Natural killer cell (primary cell): ENCODE data around the gene LONRF3. TPM values are rescaled to one million over a fixed set of nuclear protein-coding genes. Genes with fewer than 3 reads are reported as not detected.

Source experiments
- ATAC-seq, 3 donors: fragments of 150-1000 bp in 2 of 3; fragments of 200-7000 bp in 1 of 3; cut with Tn5 transposase; 1 replicate in 1 of 3; 2 replicates in 2 of 3; pipeline ENCODE4 v1.10.0; 2021; ENCODE audit warnings: mild to moderate bottlenecking in 2 of 3, moderate library complexity in 2 of 3
- DNase-seq, 2 donors: peaks; one replicate each; pipeline versions ENCODE4 v3.0.0 to v3.0.0-alpha.2; 2013 to 2021; ENCODE audit warnings: mixed read lengths in 1 of 2
- H3K27ac ChIP-seq: one replicate; pipeline ENCODE4 v1.5.1; 2013; ENCODE audit warnings: mild to moderate bottlenecking, low read length
- H3K27me3 ChIP-seq: one replicate; pipeline ENCODE4 v1.6.1; 2013; ENCODE audit warnings: low read length; ENCODE audit not compliant: control insufficient read depth, insufficient read depth
- H3K36me3 ChIP-seq: one replicate; pipeline ENCODE4 v1.6.1; 2013; ENCODE audit warnings: low read length; ENCODE audit not compliant: control insufficient read depth, insufficient read depth
- H3K4me1 ChIP-seq: one replicate; pipeline ENCODE4 v1.6.1; 2013; ENCODE audit warnings: low read length; ENCODE audit not compliant: control insufficient read depth, insufficient read depth
- H3K4me3 ChIP-seq: one replicate; pipeline ENCODE4 v1.5.1; 2013; ENCODE audit warnings: low read length
- H3K9me3 ChIP-seq: one replicate; pipeline ENCODE4 v1.6.1; 2013; ENCODE audit warnings: low read length; ENCODE audit not compliant: control insufficient read depth, insufficient read depth
- H3K27ac Mint-ChIP-seq, 2 donors: one replicate each; pipeline ENCODE4 v1.8.0; 2022; ENCODE audit warnings: mild to moderate bottlenecking in 2 of 2, mixed read lengths in 2 of 2, moderate library complexity in 1 of 2
- H3K27me3 Mint-ChIP-seq, 2 donors: one replicate each; pipeline ENCODE4 v1.8.0; 2022; ENCODE audit warnings: low read depth in 2 of 2, mixed read lengths in 2 of 2
- H3K36me3 Mint-ChIP-seq: one replicate; pipeline ENCODE4 v1.8.0; 2022; ENCODE audit warnings: mixed read lengths
- H3K4me1 Mint-ChIP-seq, 2 donors: one replicate each; pipeline ENCODE4 v1.8.0; 2022; ENCODE audit warnings: mixed read lengths in 2 of 2
- H3K4me3 Mint-ChIP-seq: one replicate; pipeline ENCODE4 v1.8.0; 2022; ENCODE audit warnings: mild to moderate bottlenecking, moderate library complexity, mixed read lengths
- H3K9me3 Mint-ChIP-seq, 2 donors: one replicate each; pipeline ENCODE4 v1.8.0; 2022; ENCODE audit warnings: mixed read lengths in 2 of 2
- WGBS: methylation state at CpG from one replicate; pipeline ENCODE4 v1.1.7; 2013; ENCODE audit warnings: missing lambda C conversion rate; ENCODE audit not compliant: insufficient coverage; 5-methylcytosine and 5-hydroxymethylcytosine counted together
- intact Hi-C: fragments of 100-400 bp; cut with micrococcal nuclease; formaldehyde crosslinking; loops from one replicate; pipeline ENCODE4 v1.14.2; 2022
- total RNA-seq, 4 donors: library from RNA; stranded (reverse); fragments of 120-200 nt in 1 of 4; gene quantifications; one replicate each; pipeline versions ENCODE4 v1.2.3 to v1.2.4, GENCODE V29; 2013 to 2022
- TF ChIP-seq, protein P1 (sequence below): fragments of 200-600 bp; IDR thresholded peaks from one replicate; pipeline ENCODE4 v1.8.0; 2022; ENCODE audit warnings: antibody characterized with exemption

Gene LONRF3
- total RNA-seq, 3 donors from 2014 or later (not counting 1 experiment from before 2014, with no cell fraction given): 13.4 to 21.2 (median 17.4) TPM

DNA sequence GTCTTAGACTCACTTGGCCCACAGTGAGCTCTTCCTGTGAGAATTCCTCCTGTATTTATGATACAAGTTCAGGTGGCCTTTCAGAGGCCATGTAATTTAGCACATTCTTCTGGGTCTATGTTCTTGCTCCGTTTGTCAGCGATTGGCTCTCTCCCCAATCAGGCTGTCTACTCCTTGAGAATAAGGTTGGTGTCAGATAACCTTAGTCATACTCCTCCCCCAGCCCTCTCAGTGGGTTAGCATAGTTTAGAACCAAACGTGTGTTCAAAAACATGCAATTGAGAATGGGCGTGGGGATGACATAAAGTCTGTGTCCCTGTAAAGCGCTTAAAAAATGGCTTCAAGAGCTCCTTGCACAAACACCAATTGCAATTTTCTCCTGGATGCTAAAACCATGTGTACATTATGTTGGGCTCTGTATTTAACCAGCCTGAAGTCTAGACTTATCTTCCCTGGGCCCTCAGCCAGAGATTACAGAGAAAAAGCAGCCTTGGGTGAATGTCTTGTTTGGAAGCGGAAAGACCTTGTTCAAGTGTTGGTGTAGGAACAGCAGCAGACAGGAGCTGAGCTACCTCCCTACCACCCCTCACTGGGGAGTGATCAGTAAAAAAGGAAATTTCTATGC is 88.4 kb downstream of the LONRF3 start:
- DNase-seq (no peak), ATAC-seq (no peak)
- H3K27ac Mint-ChIP-seq: no peak overlapping the region
- no peaks in the 10 kb centered on the region for H3K4me1 ChIP-seq
- H3K9me3 Mint-ChIP-seq: no peaks in the 10 kb centered on the region
- no peak overlapping the region for H3K27ac ChIP-seq
- intact Hi-C loops: no loop called here
- H3K36me3 ChIP-seq: no peaks in the 10 kb centered on the region
- H3K4me3 Mint-ChIP-seq: no peak overlapping the region
- TF ChIP-seq, protein P1, sequence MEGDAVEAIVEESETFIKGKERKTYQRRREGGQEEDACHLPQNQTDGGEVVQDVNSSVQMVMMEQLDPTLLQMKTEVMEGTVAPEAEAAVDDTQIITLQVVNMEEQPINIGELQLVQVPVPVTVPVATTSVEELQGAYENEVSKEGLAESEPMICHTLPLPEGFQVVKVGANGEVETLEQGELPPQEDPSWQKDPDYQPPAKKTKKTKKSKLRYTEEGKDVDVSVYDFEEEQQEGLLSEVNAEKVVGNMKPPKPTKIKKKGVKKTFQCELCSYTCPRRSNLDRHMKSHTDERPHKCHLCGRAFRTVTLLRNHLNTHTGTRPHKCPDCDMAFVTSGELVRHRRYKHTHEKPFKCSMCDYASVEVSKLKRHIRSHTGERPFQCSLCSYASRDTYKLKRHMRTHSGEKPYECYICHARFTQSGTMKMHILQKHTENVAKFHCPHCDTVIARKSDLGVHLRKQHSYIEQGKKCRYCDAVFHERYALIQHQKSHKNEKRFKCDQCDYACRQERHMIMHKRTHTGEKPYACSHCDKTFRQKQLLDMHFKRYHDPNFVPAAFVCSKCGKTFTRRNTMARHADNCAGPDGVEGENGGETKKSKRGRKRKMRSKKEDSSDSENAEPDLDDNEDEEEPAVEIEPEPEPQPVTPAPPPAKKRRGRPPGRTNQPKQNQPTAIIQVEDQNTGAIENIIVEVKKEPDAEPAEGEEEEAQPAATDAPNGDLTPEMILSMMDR: no peak
- H3K36me3 Mint-ChIP-seq: no peaks in the 10 kb centered on the region
- WGBS: 85% methylated on average over 5 of the region's 6 CpGs
- H3K9me3 ChIP-seq: no peaks in the 10 kb centered on the region
- H3K4me3 ChIP-seq: no peak overlapping the region
- no peaks in the 10 kb centered on the region for H3K4me1 Mint-ChIP-seq
- peaks cover 2 to 20% of the 10 kb centered on the region in 2 donors for H3K27me3 Mint-ChIP-seq
- no peaks in the 10 kb centered on the region for H3K27me3 ChIP-seq

DNA sequence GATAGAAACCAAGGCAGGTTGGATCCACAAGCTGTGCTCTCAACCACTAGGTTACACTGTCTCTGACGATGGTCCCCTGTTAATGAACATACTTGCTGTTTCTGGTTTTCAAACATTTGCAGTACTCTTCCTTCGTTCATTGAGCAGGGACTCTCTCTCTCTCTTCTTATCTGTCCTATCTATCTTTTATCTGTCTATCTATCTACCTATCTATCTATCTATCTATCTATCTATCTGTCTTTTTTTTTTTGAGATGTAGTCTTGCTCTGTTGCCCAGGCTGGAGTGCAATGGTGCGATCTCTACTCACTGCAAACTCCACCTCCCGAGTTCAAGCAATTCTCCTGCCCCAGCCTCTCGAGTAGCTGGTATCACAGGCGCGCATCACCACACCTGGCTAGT is 89.0 kb downstream of the LONRF3 start:
- Histone ChIP-seq H3K4me3 (no peak overlapping the region), H3K9me3 (no peaks in the 10 kb centered on the region), H3K36me3 (no peaks in the 10 kb centered on the region), H3K4me1 (no peaks in the 10 kb centered on the region), H3K27ac (no peak overlapping the region), H3K27me3 (no peaks in the 10 kb centered on the region)
- no peak for DNase-seq
- no peak for ATAC-seq
- no peaks in the 10 kb centered on the region for H3K9me3 Mint-ChIP-seq
- intact Hi-C loops: no loop called here
- H3K4me3 Mint-ChIP-seq: no peak overlapping the region
- 94% methylated on average over 6 of the region's 7 CpGs for WGBS
- no peak overlapping the region for H3K27ac Mint-ChIP-seq
- TF ChIP-seq, protein P1: no peak
- no peaks in the 10 kb centered on the region for H3K36me3 Mint-ChIP-seq
- H3K27me3 Mint-ChIP-seq: peaks cover 2 to 20% of the 10 kb centered on the region in 2 donors
- no peaks in the 10 kb centered on the region for H3K4me1 Mint-ChIP-seq

DNA sequence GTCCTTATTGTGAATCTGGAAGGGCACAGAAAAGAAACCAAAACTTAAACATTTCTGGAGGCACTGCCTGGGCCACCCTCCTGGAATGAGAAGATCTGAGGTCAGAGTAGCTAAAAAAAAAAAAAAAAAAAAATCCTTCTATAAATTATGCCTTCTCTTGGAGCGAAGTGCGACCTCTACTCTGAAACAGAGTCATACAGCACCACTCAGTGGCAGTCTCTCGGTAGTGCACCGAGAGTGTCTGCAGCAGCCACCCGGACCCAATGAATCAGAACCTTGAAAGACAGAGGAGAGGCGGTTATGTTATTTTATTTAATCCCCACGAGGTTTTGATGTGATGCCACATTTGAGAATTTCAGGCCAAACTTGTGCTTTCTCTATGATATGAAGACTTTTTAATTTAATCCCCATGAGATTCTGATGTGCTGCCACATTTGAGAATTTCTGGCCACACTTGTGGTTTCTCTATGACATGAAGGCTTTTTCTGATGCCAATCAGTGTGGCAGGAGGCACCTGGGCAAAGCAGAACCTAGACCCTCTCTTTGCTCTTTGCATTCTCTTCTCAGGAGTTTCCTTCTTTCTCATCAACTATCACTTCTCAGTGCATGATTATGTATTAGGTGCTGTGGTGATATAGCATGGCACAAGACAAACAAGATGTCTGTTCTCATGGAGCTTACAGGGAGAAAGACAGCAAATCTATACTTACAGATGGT is 92.8 kb downstream of the LONRF3 start:
- DNase-seq (peak in 1 of 2 donors; percentile 51), ATAC-seq (peak in 2 of 3 donors; percentile 40 to 65)
- no peak overlapping the region for H3K4me3 Mint-ChIP-seq
- no peaks in the 10 kb centered on the region for H3K36me3 Mint-ChIP-seq
- H3K27me3 Mint-ChIP-seq: no peaks in the 10 kb centered on the region
- Histone ChIP-seq H3K9me3 (no peaks in the 10 kb centered on the region), H3K27me3 (no peaks in the 10 kb centered on the region), H3K4me1 (no peaks in the 10 kb centered on the region), H3K4me3 (no peak overlapping the region), H3K27ac (no peak overlapping the region), H3K36me3 (no peaks in the 10 kb centered on the region)
- intact Hi-C loops: loop anchor here (1.0 kb wide), 1 partner anchor 220 kb away; no protein-coding TSS in a partner anchor
- 5% methylated on average over 7 of the region's 7 CpGs for WGBS
- no peaks in the 10 kb centered on the region for H3K4me1 Mint-ChIP-seq
- TF ChIP-seq, protein P1: peak; percentile 19
- H3K9me3 Mint-ChIP-seq: no peaks in the 10 kb centered on the region
- no peak overlapping the region for H3K27ac Mint-ChIP-seq

Other genes starting within 250 kb of the LONRF3 start
- gene IL13RA1, start 247.0 kb upstream of the LONRF3 start, total RNA-seq: 1 to 10 TPM; 1.5 to 3.3 (median 2.4) TPM
- not detected for gene ZCCHC12, start 150.8 kb upstream of the LONRF3 start, total RNA-seq
- gene CT47C1, start 98.4 kb downstream of the LONRF3 start, total RNA-seq: not detected
- gene KIAA1210, start 153.2 kb downstream of the LONRF3 start, total RNA-seq: not detected